ENCODE measurements around the gene RASIP1.
A peak's percentile ranks its signal among the peaks of the same experiment; 100 is the strongest.
"Not testable (repeated sequence)": the region's sequence is repeated elsewhere in the genome, so short reads cannot be mapped to it uniquely, and the experiment has no call there.

Gene RASIP1

DNA sequence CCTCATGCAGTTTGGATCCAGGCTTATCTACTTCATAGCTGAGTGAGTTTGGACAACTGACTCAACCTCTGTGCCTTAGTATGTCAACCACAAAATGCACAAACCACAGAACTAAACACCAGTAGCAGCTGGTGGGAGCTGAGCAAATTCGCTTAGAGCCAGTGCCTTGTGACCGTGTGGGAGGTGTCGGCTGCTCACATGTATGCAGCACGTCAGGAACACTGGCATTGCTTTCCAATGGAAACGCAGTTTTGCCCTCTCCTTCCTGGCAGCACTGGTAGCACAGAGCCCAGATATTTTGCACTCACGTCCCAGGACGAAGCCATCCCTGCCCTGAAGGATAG is 59.3 kb downstream of the RASIP1 start:
- H3K4me3 ChIP-seq (ENCODE audit: insufficient read length, low read depth), result no peak overlapping the region
- no peak overlapping the region for H3K9ac ChIP-seq (ENCODE audit: insufficient read length, low read depth)
- H3K9me3 ChIP-seq (ENCODE audit: insufficient read depth, low read length), result no peaks in the 10 kb centered on the region
- no peak for TF ChIP-seq YY1 (IDR thresholded peaks at IDR 0.05; ENCODE audit: insufficient read depth, insufficient read length)
- TF ChIP-seq ZNF274 (IDR thresholded peaks at IDR 0.05; ENCODE audit: low read depth, low read length), result no peak
- no peak for TF ChIP-seq SUZ12 (IDR thresholded peaks at IDR 0.05; ENCODE audit: extremely low read depth, insufficient read depth, insufficient read length)
- H3K27me3 ChIP-seq (ENCODE audit: insufficient read depth, insufficient read length), result peaks cover 6% of the 10 kb centered on the region
- no peaks in the 10 kb centered on the region for H3K36me3 ChIP-seq (ENCODE audit: insufficient read depth, insufficient read length, low read length)
- DNase-seq (ENCODE audit: low read depth, low spot score), result no peak
- H3K4me1 ChIP-seq (ENCODE audit: insufficient read depth, insufficient read length), result peaks cover 4% of the 10 kb centered on the region

DNA sequence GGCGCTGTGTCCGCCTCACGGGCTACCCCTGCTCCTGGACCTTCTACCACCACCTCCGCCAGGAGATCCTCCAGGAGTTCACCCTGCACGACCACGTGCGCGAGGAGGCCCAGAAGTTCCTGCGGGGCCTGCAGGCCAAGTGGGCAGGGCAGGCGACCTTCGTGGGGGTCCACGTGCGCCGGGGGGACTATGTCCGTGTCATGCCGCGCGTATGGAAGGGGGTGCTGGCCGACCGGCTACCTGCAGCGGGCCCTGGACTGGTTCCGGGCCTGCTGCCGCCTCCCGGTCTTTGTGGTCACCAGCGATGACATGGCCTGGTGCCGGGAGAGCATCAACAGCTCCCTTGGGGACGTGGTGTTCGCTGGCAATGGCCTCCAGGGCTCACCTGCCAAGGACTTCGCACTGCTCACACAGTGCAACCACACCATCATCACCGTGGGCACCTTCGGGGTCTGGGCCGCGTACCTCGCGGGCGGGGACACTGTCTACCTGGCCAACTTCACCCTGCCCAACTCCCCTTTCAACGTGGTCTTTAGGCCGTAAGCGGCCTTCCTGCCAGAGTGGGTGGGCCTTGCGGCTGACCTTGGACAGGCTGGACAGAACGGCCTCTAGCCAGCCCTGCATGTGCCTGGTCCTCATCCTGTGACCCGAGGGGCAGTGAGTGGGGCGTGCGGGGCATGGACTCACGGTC is 59.8 kb downstream of the RASIP1 start:
- H3K4me1 ChIP-seq (ENCODE audit: insufficient read depth, insufficient read length), result peaks cover 4% of the 10 kb centered on the region

DNA sequence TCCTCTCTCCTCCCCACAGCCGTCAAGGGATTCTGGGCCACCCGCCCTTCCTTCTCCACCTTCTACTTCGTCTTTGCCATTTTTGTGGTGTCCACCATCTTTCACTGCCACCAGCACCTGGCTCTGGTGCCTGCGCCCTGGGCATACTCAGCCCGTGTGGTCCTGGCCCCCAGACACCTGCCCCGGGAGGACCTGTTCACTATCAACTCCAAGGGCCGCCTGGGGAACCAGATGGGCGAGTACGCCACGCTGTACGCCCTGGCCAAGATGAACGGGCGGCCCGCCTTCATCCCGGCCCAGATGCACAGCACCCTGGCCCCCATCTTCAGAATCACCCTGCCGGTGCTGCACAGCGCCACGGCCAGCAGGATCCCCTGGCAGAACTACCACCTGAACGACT is 60.4 kb downstream of the RASIP1 start:
- not testable (repeated sequence) for H3K36me3 ChIP-seq (ENCODE audit: insufficient read depth, insufficient read length, low read length); H3K4me3 ChIP-seq (ENCODE audit: insufficient read length, low read depth); H3K27me3 ChIP-seq (ENCODE audit: insufficient read depth, insufficient read length); DNase-seq (ENCODE audit: low read depth, low spot score); H3K4me1 ChIP-seq (ENCODE audit: insufficient read depth, insufficient read length); H3K9ac ChIP-seq (ENCODE audit: insufficient read length, low read depth); H3K9me3 ChIP-seq (ENCODE audit: insufficient read depth, low read length)

More for the DNA sequence above, 59.8 kb downstream of the RASIP1 start:
- Histone ChIP-seq H3K9ac (ENCODE audit: insufficient read length, low read depth) (no peak overlapping the region), H3K9me3 (ENCODE audit: insufficient read depth, low read length) (no peaks in the 10 kb centered on the region), H3K4me3 (ENCODE audit: insufficient read length, low read depth) (no peak overlapping the region), H3K36me3 (ENCODE audit: insufficient read depth, insufficient read length, low read length) (no peaks in the 10 kb centered on the region), H3K27me3 (ENCODE audit: insufficient read depth, insufficient read length) (peaks cover 6% of the 10 kb centered on the region)
- TF ChIP-seq YY1 (IDR thresholded peaks at IDR 0.05; ENCODE audit: insufficient read depth, insufficient read length) (no peak), ZNF274 (IDR thresholded peaks at IDR 0.05; ENCODE audit: low read depth, low read length) (no peak), SUZ12 (IDR thresholded peaks at IDR 0.05; ENCODE audit: extremely low read depth, insufficient read depth, insufficient read length) (no peak)
- DNase-seq (ENCODE audit: low read depth, low spot score), result no peak

DNA sequence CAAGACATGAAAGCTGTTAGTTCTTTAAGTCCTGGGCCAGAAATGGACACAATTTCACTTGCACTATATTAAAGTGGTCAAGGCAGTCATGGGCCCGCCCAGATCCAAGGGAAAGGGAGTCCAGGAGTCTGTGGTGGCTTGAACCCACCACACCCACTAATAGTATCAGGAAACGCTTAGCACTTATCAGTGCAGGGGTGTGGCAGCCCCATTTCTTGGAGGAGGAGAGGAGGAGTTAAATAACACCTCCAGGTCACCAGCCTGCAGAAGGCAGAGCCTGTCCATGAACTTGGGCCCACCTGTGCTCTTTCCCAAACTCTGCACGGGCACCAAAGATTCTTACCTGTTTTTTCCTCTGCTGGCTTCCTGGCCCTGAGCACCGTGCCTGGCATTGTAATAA is 62.2 kb downstream of the RASIP1 start:
- H3K9ac ChIP-seq (ENCODE audit: insufficient read length, low read depth), result no peak overlapping the region
- peaks cover 8% of the 10 kb centered on the region for H3K4me1 ChIP-seq (ENCODE audit: insufficient read depth, insufficient read length)
- no peak for DNase-seq (ENCODE audit: low read depth, low spot score)
- H3K9me3 ChIP-seq (ENCODE audit: insufficient read depth, low read length), result no peaks in the 10 kb centered on the region
- no peak overlapping the region for H3K4me3 ChIP-seq (ENCODE audit: insufficient read length, low read depth)
- H3K36me3 ChIP-seq (ENCODE audit: insufficient read depth, insufficient read length, low read length), result no peaks in the 10 kb centered on the region
- H3K27me3 ChIP-seq (ENCODE audit: insufficient read depth, insufficient read length), result peaks cover 6% of the 10 kb centered on the region
- TF ChIP-seq SUZ12 (IDR thresholded peaks at IDR 0.05; ENCODE audit: extremely low read depth, insufficient read depth, insufficient read length) (no peak), YY1 (IDR thresholded peaks at IDR 0.05; ENCODE audit: insufficient read depth, insufficient read length) (no peak), ZNF274 (IDR thresholded peaks at IDR 0.05; ENCODE audit: low read depth, low read length) (no peak)

DNA sequence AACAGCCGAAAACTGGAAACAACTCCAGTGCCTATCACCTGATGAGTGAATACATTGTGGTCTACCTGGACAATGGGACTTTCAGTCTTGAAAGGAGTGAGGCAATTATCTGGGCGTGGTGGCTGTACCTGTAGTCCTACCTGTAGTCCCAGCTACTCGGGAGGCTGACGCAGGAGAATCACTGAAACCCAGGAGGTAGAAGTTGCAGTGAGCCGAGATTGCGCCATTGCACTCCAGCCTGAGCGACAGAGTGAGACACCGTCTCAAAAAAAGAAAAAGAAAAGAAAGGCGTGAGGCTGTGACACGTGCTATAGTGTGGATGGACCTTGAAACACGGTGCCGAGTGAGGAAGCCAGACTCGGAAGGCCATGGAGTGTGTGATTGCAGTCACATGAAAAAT is 63.5 kb downstream of the RASIP1 start:
- TF ChIP-seq SUZ12 (IDR thresholded peaks at IDR 0.05; ENCODE audit: extremely low read depth, insufficient read depth, insufficient read length) (no peak), ZNF274 (IDR thresholded peaks at IDR 0.05; ENCODE audit: low read depth, low read length) (no peak), YY1 (IDR thresholded peaks at IDR 0.05; ENCODE audit: insufficient read depth, insufficient read length) (no peak)
- Histone ChIP-seq H3K4me1 (ENCODE audit: insufficient read depth, insufficient read length) (peaks cover 8% of the 10 kb centered on the region), H3K36me3 (ENCODE audit: insufficient read depth, insufficient read length, low read length) (no peaks in the 10 kb centered on the region), H3K9me3 (ENCODE audit: insufficient read depth, low read length) (no peaks in the 10 kb centered on the region), H3K4me3 (ENCODE audit: insufficient read length, low read depth) (no peak overlapping the region), H3K9ac (ENCODE audit: insufficient read length, low read depth) (no peak overlapping the region), H3K27me3 (ENCODE audit: insufficient read depth, insufficient read length) (peaks cover 6% of the 10 kb centered on the region)
- no peak for DNase-seq (ENCODE audit: low read depth, low spot score)

DNA sequence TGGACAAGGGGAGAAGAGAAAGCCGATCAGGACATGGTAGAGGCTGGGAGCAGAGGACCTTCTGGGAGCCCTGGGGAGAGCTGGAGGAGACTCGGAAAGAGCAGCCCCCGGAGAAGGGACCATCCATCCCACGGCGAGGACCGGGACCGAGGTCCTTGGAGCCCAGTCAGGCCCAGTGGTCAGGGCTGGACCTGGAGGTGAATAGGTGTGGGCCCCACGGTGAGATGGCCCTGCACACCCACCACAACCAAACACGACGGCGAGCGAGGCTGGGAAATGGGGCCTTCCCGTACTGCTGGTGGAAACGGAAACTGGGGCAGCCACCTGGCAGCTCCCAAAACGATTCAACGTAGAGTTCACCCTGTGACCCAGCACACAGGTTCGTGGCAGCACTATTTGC is 63.9 kb downstream of the RASIP1 start:
- no peak for DNase-seq (ENCODE audit: low read depth, low spot score)
- Histone ChIP-seq H3K27me3 (ENCODE audit: insufficient read depth, insufficient read length) (peaks cover 6% of the 10 kb centered on the region), H3K9ac (ENCODE audit: insufficient read length, low read depth) (no peak overlapping the region), H3K9me3 (ENCODE audit: insufficient read depth, low read length) (no peaks in the 10 kb centered on the region), H3K4me1 (ENCODE audit: insufficient read depth, insufficient read length) (peaks cover 8% of the 10 kb centered on the region), H3K36me3 (ENCODE audit: insufficient read depth, insufficient read length, low read length) (no peaks in the 10 kb centered on the region), H3K4me3 (ENCODE audit: insufficient read length, low read depth) (no peak overlapping the region)
- TF ChIP-seq YY1 (IDR thresholded peaks at IDR 0.05; ENCODE audit: insufficient read depth, insufficient read length), result no peak
- no peak for TF ChIP-seq SUZ12 (IDR thresholded peaks at IDR 0.05; ENCODE audit: extremely low read depth, insufficient read depth, insufficient read length)
- no peak for TF ChIP-seq ZNF274 (IDR thresholded peaks at IDR 0.05; ENCODE audit: low read depth, low read length)

DNA sequence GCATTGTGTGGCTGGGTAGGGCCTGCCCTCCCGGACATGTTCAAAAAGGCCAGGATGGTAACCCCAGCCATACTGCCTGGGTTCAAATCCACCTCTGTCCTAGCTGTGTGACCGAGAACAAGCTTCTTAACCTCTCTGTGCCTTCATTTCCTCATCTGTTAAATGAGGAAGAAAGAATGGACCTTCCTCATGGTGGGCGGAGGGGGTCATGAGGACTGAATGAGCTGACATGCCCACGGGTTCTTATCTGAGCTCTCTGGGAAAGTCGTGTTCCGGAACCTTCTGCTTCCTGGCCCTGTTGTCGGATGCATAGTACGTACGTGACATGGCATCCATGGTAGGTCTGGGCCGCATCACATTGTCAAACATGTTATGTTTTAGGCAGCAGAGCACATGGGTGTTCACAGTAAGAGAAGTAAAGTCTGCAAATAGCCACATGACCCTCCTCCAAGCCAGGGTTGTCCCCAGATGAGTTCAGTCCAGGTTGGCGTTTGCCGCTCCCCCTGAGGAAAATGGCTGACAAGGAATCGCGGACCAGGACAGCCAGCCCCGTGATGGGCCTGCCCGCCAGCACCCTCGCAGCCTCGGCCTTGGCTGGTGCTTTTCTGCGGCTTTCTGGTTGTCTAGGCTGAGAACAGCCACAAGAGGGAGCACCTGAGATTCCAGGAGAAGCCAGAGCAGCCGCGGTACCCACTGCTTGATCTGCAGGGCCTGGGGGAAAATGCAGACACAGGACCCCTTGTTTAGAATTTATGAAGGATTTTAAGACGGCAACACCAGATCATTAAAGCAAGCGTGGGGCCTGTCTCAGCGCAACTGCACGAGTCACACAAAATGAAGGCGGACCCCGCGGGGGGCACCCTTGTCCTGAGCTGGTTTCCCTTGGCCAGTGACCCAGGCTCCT is 65.2 kb downstream of the RASIP1 start:
- Histone ChIP-seq H3K9ac (ENCODE audit: insufficient read length, low read depth) (peak overlapping the region; percentile 34), H3K4me3 (ENCODE audit: insufficient read length, low read depth) (no peak overlapping the region), H3K27me3 (ENCODE audit: insufficient read depth, insufficient read length) (peaks cover 6% of the 10 kb centered on the region), H3K9me3 (ENCODE audit: insufficient read depth, low read length) (no peaks in the 10 kb centered on the region), H3K36me3 (ENCODE audit: insufficient read depth, insufficient read length, low read length) (no peaks in the 10 kb centered on the region), H3K4me1 (ENCODE audit: insufficient read depth, insufficient read length) (peaks cover 8% of the 10 kb centered on the region)
- TF ChIP-seq YY1 (IDR thresholded peaks at IDR 0.05; ENCODE audit: insufficient read depth, insufficient read length) (no peak), ZNF274 (IDR thresholded peaks at IDR 0.05; ENCODE audit: low read depth, low read length) (no peak), SUZ12 (IDR thresholded peaks at IDR 0.05; ENCODE audit: extremely low read depth, insufficient read depth, insufficient read length) (no peak)
- DNase-seq (ENCODE audit: low read depth, low spot score), result peak; percentile 72

All from NT2/D1 (cell line).